ENCODE results near the gene NOL7.

Gene NOL7

DNA sequence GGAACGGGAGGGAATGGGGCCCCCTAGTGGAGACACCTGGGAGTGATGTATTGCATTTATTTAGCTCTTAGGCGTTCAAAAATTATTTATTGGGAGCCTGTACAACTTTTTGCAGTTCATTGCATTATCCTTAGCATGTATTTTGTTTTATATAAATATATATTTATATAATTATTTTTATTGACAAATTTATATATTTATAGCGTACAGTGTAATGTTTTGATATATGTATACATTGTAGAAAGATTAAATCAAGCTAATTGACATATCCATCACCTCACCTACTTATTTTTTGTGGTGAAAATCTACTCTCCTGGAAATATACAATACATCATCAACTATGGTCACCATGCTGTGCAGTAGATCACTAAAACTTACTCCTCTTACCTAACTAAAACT, 39.8 kb upstream of the NOL7 start:
- TF ChIP-seq Cebpa-rat (IDR thresholded peaks at IDR 0.05), result no peak
- Histone ChIP-seq H3K4me1 (peaks cover 17% of the 10 kb centered on the region), H3K4me2 (peak overlapping the region; percentile 82), H3K27me3 (no peaks in the 10 kb centered on the region), H4K20me1 (no peaks in the 10 kb centered on the region), H3K9me3 (no peaks in the 10 kb centered on the region), H3K4me3 (peak overlapping the region; percentile 93), H3K9ac (peak overlapping the region; percentile 93), H3K27ac (peak overlapping the region; percentile 97), H3K36me3 (peaks cover 4% of the 10 kb centered on the region; the same call in 1 of the 2 replicates)

DNA sequence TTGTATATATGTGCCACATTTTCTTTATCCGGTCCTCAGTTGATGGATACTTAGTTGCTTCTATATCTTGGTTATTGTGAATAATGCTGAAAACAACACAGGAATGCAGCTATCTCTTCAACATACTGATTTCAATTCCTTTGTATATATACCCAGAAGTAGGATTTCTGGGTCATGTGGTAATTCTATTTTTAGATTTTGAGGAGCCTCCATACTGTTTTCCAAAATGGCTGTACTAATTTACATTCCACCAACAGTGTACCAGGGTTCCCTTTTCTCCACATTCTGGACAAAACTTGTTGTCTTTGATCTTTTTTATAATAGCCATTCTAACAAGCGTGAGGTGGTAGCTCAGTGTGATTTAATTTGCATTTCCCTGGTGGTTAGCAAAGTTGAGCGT, 39.1 kb upstream of the NOL7 start:
- Histone ChIP-seq H3K4me1 (peaks cover 17% of the 10 kb centered on the region), H3K4me3 (no peak overlapping the region), H3K27ac (no peak overlapping the region), H3K4me2 (peak overlapping the region; percentile 82), H3K9ac (no peak overlapping the region), H3K9me3 (no peaks in the 10 kb centered on the region), H3K27me3 (no peaks in the 10 kb centered on the region), H4K20me1 (no peaks in the 10 kb centered on the region), H3K36me3 (peaks cover 10% of the 10 kb centered on the region; the same call in 1 of the 2 replicates)
- TF ChIP-seq Cebpa-rat (IDR thresholded peaks at IDR 0.05), result no peak

DNA sequence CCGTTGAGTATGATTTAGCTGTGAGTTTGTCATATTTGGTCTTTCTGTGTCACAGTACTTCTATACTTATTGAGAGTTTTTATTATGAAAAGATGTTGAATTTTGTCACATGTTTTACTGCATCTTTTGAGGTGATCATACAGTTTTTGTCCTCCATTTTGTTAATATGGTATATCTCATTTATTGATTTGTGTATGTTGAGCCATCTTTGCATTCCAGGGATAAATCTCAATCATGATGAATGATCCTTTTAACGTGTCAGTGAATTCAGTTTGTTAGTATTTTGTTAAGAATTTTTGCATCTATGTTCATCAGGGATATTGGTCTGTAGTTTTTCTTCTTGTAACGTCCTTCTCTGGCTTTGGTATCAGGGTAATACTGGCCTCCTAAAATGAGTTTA, 37.2 kb upstream of the NOL7 start:
- TF ChIP-seq Cebpa-rat (IDR thresholded peaks at IDR 0.05), result no peak

DNA sequence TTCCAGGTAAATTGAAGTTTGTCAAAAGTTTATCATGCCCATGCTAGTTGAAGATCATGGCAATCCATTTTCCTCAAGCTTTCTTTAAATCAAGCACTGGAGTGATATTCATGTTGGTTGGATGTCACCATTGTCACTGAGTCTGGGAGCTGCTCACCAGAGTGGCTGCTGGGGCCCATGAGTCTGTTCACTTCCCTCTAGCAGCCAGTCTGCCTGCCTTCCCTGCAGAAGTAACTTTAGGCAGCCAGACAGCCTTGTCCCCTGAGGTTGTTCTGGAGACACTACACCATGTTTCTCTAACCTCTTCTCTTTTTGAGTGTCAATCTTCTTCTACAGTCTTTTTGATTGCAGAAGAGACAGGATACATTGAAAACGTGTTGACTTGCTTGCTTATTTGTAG, 35.2 kb upstream of the NOL7 start:
- H3K4me3 ChIP-seq, result no peak overlapping the region
- H3K4me1 ChIP-seq, result peaks cover 8% of the 10 kb centered on the region
- H3K9me3 ChIP-seq, result no peaks in the 10 kb centered on the region
- H3K27me3 ChIP-seq, result no peaks in the 10 kb centered on the region
- no peak overlapping the region for H3K27ac ChIP-seq
- H3K4me2 ChIP-seq, result no peak overlapping the region
- peaks cover 45% of the 10 kb centered on the region for H3K36me3 ChIP-seq
- no peaks in the 10 kb centered on the region for H4K20me1 ChIP-seq
- TF ChIP-seq Cebpa-rat (IDR thresholded peaks at IDR 0.05), result no peak
- no peak overlapping the region for H3K9ac ChIP-seq

More for the DNA sequence above, 37.2 kb upstream of the NOL7 start:
- Histone ChIP-seq H3K36me3 (peaks cover 25% of the 10 kb centered on the region; the same call in 1 of the 2 replicates), H3K4me3 (no peak overlapping the region), H3K4me2 (no peak overlapping the region), H3K4me1 (peaks cover 16% of the 10 kb centered on the region), H4K20me1 (no peaks in the 10 kb centered on the region), H3K9ac (no peak overlapping the region), H3K9me3 (no peaks in the 10 kb centered on the region), H3K27me3 (no peaks in the 10 kb centered on the region), H3K27ac (no peak overlapping the region)

DNA sequence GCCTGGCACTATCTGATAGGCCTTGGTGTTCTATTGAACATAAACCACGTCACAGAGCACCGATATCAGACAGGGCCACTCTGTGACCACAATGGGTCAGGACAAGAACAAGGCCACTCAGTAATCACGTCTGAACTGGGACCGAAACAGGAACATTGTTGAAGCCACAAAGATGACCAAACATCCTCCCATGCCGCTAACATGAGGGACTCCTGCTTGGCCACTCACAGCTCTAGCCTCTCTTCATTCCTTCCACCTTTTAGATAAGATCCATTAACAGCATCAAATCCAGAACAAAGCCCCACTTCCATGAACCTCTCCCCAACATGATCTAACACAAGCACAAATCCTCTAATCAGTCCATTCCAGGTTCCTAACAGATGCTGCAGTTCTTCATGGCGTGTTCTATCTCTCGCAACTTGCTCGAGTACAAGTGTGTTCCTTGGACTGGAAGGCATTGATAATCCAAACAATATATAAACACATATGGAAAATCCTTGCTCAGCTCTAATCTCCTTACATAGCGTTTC, 33.4 kb upstream of the NOL7 start:
- Histone ChIP-seq H3K27ac (no peak overlapping the region), H3K27me3 (no peaks in the 10 kb centered on the region), H3K4me2 (no peak overlapping the region), H3K4me3 (no peak overlapping the region), H4K20me1 (no peaks in the 10 kb centered on the region), H3K4me1 (no peaks in the 10 kb centered on the region), H3K9ac (no peak overlapping the region), H3K36me3 (peaks cover 52% of the 10 kb centered on the region), H3K9me3 (no peaks in the 10 kb centered on the region)
- TF ChIP-seq Cebpa-rat (IDR thresholded peaks at IDR 0.05), result no peak

DNA sequence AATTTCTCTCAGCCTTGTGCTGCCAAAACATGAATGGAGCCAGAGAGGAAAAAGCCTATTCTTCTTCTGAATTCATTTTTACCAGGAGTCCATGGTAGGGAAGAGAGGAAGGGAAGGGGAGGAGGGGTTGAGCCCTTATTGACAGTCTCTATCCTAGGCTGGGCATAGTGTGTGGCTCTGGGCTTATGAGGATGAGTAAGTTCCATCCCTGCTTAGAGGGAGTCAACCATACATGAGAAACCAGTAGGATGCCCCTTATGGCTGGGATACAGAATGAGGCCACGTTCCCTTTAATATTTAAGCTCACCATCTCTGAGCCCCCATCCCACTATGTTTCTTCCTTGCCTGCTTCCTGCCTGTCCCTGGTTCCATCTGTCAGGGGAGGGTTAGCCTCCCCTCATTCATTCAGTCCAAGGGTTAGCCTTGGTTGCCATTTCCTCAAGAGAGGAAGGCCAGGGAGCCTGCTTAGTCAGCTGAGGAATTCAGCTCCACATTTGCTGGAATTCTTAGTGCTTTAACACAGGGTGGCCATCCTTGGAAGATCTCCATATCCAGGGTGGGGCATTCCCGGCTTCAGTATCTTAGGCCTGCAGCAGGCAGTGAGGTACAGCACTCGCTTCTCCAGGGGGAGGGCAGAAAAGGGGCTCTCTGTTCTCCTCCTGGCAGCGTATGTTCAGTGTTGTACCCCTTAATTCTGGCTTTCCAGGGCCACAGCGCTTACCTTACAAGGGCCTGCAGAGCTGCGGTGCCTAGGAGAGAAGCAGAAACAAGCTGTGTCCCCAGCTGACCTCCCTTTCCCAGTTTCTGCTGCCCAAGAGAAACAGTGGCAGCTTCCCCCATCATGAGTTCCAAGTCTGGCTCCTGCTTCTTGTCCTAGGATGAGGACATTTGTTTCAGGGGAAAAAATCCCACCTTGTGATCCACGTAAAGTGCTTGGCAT, 28.3 kb upstream of the NOL7 start:
- no peaks in the 10 kb centered on the region for H3K27me3 ChIP-seq
- H3K4me1 ChIP-seq, result no peaks in the 10 kb centered on the region
- H3K4me3 ChIP-seq, result no peak overlapping the region
- H4K20me1 ChIP-seq, result no peaks in the 10 kb centered on the region
- H3K4me2 ChIP-seq, result no peak overlapping the region
- H3K9me3 ChIP-seq, result no peaks in the 10 kb centered on the region
- no peak overlapping the region for H3K27ac ChIP-seq
- no peak overlapping the region for H3K9ac ChIP-seq
- H3K36me3 ChIP-seq, result peaks cover 81% of the 10 kb centered on the region
- TF ChIP-seq Cebpa-rat (IDR thresholded peaks at IDR 0.05), result no peak

DNA sequence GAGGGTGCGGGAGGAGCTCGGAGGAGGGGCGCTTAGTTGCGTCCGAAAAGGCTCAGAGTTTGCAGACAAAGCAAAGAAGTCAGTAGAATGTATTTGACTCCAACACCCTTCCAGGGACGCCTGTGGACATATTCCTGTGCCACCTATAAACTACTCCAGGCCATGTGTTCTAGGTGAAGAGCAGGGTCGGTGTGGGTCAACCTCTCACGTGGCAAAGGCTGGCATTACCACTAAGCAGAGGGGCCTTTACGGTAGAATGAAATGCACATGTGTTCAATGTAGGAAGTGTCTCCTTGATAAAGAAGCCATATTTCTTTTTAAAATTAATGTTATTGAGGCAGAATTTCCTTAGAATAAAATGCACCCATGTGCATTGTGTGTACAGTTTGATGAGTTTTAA, 25.3 kb upstream of the NOL7 start:
- TF ChIP-seq Cebpa-rat (IDR thresholded peaks at IDR 0.05), result no peak
- no peak overlapping the region for H3K4me2 ChIP-seq
- H3K27me3 ChIP-seq, result no peaks in the 10 kb centered on the region
- H3K4me1 ChIP-seq, result no peaks in the 10 kb centered on the region
- H3K9ac ChIP-seq, result no peak overlapping the region
- no peaks in the 10 kb centered on the region for H4K20me1 ChIP-seq
- peaks cover 81% of the 10 kb centered on the region for H3K36me3 ChIP-seq
- H3K4me3 ChIP-seq, result no peak overlapping the region
- no peak overlapping the region for H3K27ac ChIP-seq
- H3K9me3 ChIP-seq, result no peaks in the 10 kb centered on the region

DNA sequence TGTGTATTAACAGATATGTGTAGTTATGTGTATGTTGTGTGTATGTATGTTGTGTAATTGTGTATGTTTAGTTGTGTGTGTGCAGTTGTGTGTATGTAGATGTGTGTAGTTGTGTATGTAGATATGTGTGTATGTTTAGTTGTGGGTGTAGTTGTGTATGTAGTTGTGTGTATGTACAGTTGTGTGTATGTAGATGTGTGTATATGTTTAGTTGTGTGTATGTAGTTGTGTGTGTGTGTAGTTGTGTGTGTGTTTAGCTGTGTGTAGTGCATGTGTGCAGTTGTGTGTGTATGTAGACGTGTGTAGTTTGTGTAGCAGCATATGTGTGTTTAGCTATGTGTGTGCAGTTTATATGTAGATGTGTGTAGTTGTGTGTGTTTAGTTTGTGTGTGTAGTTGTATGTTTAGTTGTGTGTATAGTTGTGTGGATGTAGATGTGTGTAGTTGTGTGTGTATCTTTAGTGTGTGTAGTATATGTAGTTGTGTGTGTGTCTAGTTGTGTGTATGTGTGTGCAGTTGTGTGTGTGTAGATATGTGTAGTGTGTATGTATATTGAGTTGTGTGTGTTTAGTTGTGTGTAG, 24.5 kb upstream of the NOL7 start:
- no peaks in the 10 kb centered on the region for H3K9me3 ChIP-seq
- no peak overlapping the region for H3K27ac ChIP-seq
- no peak overlapping the region for H3K4me2 ChIP-seq
- H4K20me1 ChIP-seq, result no peaks in the 10 kb centered on the region
- no peaks in the 10 kb centered on the region for H3K4me1 ChIP-seq
- H3K9ac ChIP-seq, result no peak overlapping the region
- H3K27me3 ChIP-seq, result no peaks in the 10 kb centered on the region
- H3K4me3 ChIP-seq, result no peak overlapping the region
- peaks cover 87% of the 10 kb centered on the region for H3K36me3 ChIP-seq
- TF ChIP-seq Cebpa-rat (IDR thresholded peaks at IDR 0.05), result no peak

DNA sequence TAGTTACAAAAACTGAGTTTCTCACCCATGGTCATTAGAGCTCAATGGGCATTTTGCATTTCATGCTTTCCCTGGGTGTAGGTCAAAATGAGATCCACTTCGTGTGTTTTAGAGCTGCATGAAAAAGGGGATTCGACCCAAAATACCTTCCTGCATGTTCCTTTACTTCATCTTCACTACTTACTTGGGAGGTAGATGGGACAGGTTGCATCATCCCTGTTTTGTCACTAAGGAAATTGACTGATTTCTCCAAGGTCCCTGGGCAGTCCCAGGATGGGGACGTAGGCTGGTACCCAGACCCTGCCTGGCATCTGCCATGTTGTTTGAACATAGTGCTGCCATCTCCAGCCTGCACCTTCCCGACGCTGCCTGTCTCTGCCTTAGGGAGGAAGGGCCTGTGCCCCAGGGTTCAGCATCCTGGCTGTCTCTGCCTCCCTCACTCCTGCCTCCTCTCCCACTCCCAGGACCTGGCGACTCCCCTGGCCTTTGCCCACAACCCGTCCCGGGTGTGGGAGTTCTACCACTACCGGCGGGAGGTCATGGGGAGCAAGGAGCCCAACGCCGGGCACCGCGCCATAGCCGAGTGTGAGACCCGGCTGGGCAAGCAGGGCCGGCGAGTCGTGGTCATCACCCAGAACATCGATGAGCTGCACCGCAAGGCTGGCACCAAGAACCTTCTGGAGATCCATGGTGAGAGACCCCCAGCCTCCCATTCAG, 23.8 kb upstream of the NOL7 start:
- Histone ChIP-seq H3K4me1 (no peaks in the 10 kb centered on the region), H3K27ac (no peak overlapping the region), H4K20me1 (no peaks in the 10 kb centered on the region), H3K36me3 (peaks cover 92% of the 10 kb centered on the region), H3K27me3 (no peaks in the 10 kb centered on the region), H3K4me3 (no peak overlapping the region), H3K4me2 (no peak overlapping the region), H3K9ac (no peak overlapping the region), H3K9me3 (no peaks in the 10 kb centered on the region)
- TF ChIP-seq Cebpa-rat (IDR thresholded peaks at IDR 0.05), result no peak
